ENCODE results near the gene SPDEF.

SPDEF gene

GRCh38 chr6:34563513-34563870, 7.4 kb upstream of the SPDEF start:
- no peak for DNase-seq (ENCODE audit: low read depth in 2 of 2)

- no peak for DNase-seq (ENCODE audit: low read depth in 2 of 2)
These were observed 6.9 kb upstream of the SPDEF start for GRCh38 chr6:34562861-34563512.

- DNase-seq (ENCODE audit: low read depth in 2 of 2) = no peak
These were observed 6.2 kb upstream of the SPDEF start for GRCh38 chr6:34562350-34562749.

GRCh38 chr6:34561227-34561530, 5.0 kb upstream of the SPDEF start:
- DNase-seq (ENCODE audit: low read depth in 2 of 2) = no peak

GRCh38 chr6:34560366-34561226, 4.5 kb upstream of the SPDEF start:
- no peak for DNase-seq (ENCODE audit: low read depth in 2 of 2)

GRCh38 chr6:34559651-34560365, 3.7 kb upstream of the SPDEF start:
- DNase-seq (ENCODE audit: low read depth in 2 of 2) = no peak

- no peak for DNase-seq (ENCODE audit: low read depth in 2 of 2)
These were observed 2.1 kb upstream of the SPDEF start for GRCh38 chr6:34558172-34558714.

GRCh38 chr6:34557228-34557627, 1.1 kb upstream of the SPDEF start:
- DNase-seq (ENCODE audit: low read depth in 2 of 2) = no peak

- DNase-seq (ENCODE audit: low read depth in 2 of 2) = no peak
These were observed 364 bp upstream of the SPDEF start for GRCh38 chr6:34556493-34556892.

- no peak for DNase-seq (ENCODE audit: low read depth in 2 of 2)
These were observed 801 bp downstream of the SPDEF start for GRCh38 chr6:34555328-34555727.

GRCh38 chr6:34555007-34555322, 1.2 kb downstream of the SPDEF start:
- DNase-seq (ENCODE audit: low read depth in 2 of 2) = no peak

- DNase-seq (ENCODE audit: low read depth in 2 of 2) = no peak
These were observed 1.7 kb downstream of the SPDEF start for GRCh38 chr6:34554291-34555006.

GRCh38 chr6:34553750-34554149, 2.4 kb downstream of the SPDEF start:
- no peak for DNase-seq (ENCODE audit: low read depth in 2 of 2)

GRCh38 chr6:34553146-34553545, 3.0 kb downstream of the SPDEF start:
- DNase-seq (ENCODE audit: low read depth in 2 of 2) = no peak

- no peak for DNase-seq (ENCODE audit: low read depth in 2 of 2)
These were observed 3.5 kb downstream of the SPDEF start for GRCh38 chr6:34552620-34553019.

GRCh38 chr6:34551720-34552119, 4.4 kb downstream of the SPDEF start:
- no peak for DNase-seq (ENCODE audit: low read depth in 2 of 2)

GRCh38 chr6:34549804-34550202, 6.3 kb downstream of the SPDEF start:
- DNase-seq (ENCODE audit: low read depth in 2 of 2) = no peak

- no peak for DNase-seq (ENCODE audit: low read depth in 2 of 2)
These were observed 6.9 kb downstream of the SPDEF start for GRCh38 chr6:34549026-34549803.

GRCh38 chr6:34547701-34548644, 8.2 kb downstream of the SPDEF start:
- DNase-seq (ENCODE audit: low read depth in 2 of 2) = no peak
